ENCODE results near the gene BDKRB1.

- no peak for TF ChIP-seq EP300 (IDR thresholded peaks at IDR 0.05)
- no peak for TF ChIP-seq POLR2A (IDR thresholded peaks at IDR 0.05; ENCODE audit: low read length)
- TF ChIP-seq REST (IDR thresholded peaks at IDR 0.05): no peak
- TF ChIP-seq CTCF (IDR thresholded peaks at IDR 0.05): no peak
- TF ChIP-seq MAZ (IDR thresholded peaks at IDR 0.05; ENCODE audit: borderline replicate concordance, low read depth, low read length): no peak
- TF ChIP-seq RAD21 (conservative IDR thresholded peaks at IDR 0.05 in 1 of 2, IDR thresholded peaks at IDR 0.05 in 1 of 2): no peak
- no peak for TF ChIP-seq HDAC2 (IDR thresholded peaks at IDR 0.05)
Measured at GRCh38 chr14:96274543-96274942, 18.5 kb downstream of the BDKRB1 start.
